IMR-90 (cell line): ENCODE measurements around the gene NAP1L1. TPM values are rescaled to one million over a fixed set of nuclear protein-coding genes. Genes with fewer than 3 reads are reported as not detected.

Experiments
- ATAC-seq: fragments of 200-7000 bp; cut with Tn5 transposase; 2 replicates; pipeline ENCODE4 v1.9.1; 2020; ENCODE audit warnings: low read depth, mild to moderate bottlenecking, moderate library complexity
- BruUV-seq: library from RNA; stranded (reverse); fragments of 400-500 nt; replicated peaks from 2 replicates; lab custom pipeline; 2021; lab: Mats Ljungman, UMichigan
- CTCF ChIA-PET: fragments of 300-600 bp; formaldehyde crosslinking; extraction: SDS; loops from one replicate; lab custom pipeline; 2021; ENCODE audit warnings: antibody characterized with exemption; lab: Yijun Ruan, JAX
- POLR2A ChIA-PET: fragments of 300-600 bp; sonication (Branson Sonifier 250); formaldehyde crosslinking; loops from one replicate; lab custom pipeline; 2022; ENCODE audit warnings: antibody characterized with exemption; ENCODE audit not compliant: unreplicated experiment; lab: Charles Lee
- DNase-seq: peaks from one replicate; pipeline ENCODE4 v3.0.0; 2013
- H2AFZ ChIP-seq: replicated peaks from 2 replicates; pipeline ENCODE3; 2013; ENCODE audit warnings: low read length, mild to moderate bottlenecking; ENCODE audit not compliant: poor library complexity
- H2AK5ac ChIP-seq: 2 replicates; pipeline ENCODE4 v1.6.1; 2013; ENCODE audit warnings: low read depth, low read length, inconsistent platforms
- H2AK9ac ChIP-seq: replicated peaks from 2 replicates; pipeline ENCODE3; 2013; ENCODE audit warnings: mild to moderate bottlenecking, low read depth, low read length, moderate library complexity; ENCODE audit not compliant: poor library complexity
- H2BK120ac ChIP-seq: 2 replicates; pipeline ENCODE4 v1.6.1; 2013; ENCODE audit warnings: low read depth, low read length, inconsistent platforms
- H2BK15ac ChIP-seq: 3 replicates; pipeline ENCODE4 v1.6.1; 2013; ENCODE audit warnings: low read depth, low read length, inconsistent platforms
- H2BK20ac ChIP-seq: 2 replicates; pipeline ENCODE4 v1.6.1; 2013; ENCODE audit warnings: low read depth, mild to moderate bottlenecking, inconsistent platforms, low read length, moderate library complexity
- H2BK5ac ChIP-seq: 2 replicates; pipeline ENCODE4 v1.6.1; 2013; ENCODE audit warnings: mild to moderate bottlenecking, low read depth, low read length, inconsistent platforms; ENCODE audit not compliant: poor library complexity, severe bottlenecking
- H3K14ac ChIP-seq: replicated peaks from 2 replicates; pipeline ENCODE4 v1.6.1; 2013; ENCODE audit warnings: low read depth, low read length, inconsistent platforms
- H3K18ac ChIP-seq: 2 replicates; pipeline ENCODE4 v1.6.1; 2013; ENCODE audit warnings: low read depth, low read length, control low read depth
- H3K23ac ChIP-seq: 2 replicates; pipeline ENCODE4 v1.6.1; 2013; ENCODE audit warnings: low read depth, low read length, inconsistent platforms
- H3K27ac ChIP-seq: 2 replicates; pipeline ENCODE4 v1.5.1; 2013; ENCODE audit warnings: mild to moderate bottlenecking, control low read depth, low read length; ENCODE audit not compliant: insufficient read depth
- H3K27me3 ChIP-seq: 2 replicates; pipeline ENCODE4 v1.6.1; 2013; ENCODE audit warnings: low read length; ENCODE audit not compliant: control insufficient read depth, insufficient read depth
- H3K36me3 ChIP-seq: 2 replicates; pipeline ENCODE4 v1.6.1; 2013; ENCODE audit warnings: low read length, mixed read lengths; ENCODE audit not compliant: control insufficient read depth, insufficient read depth
- H3K4ac ChIP-seq: 2 replicates; pipeline ENCODE4 v1.6.1; 2013; ENCODE audit warnings: low read depth, low read length, inconsistent platforms
- H3K4me1 ChIP-seq: 2 replicates; pipeline ENCODE4 v1.6.1; 2013; ENCODE audit warnings: low read length, mixed read lengths; ENCODE audit not compliant: control insufficient read depth, insufficient read depth
- H3K4me2 ChIP-seq: 2 replicates; pipeline ENCODE4 v1.6.1; 2013; ENCODE audit warnings: low read depth, mild to moderate bottlenecking, control low read depth, low read length, moderate library complexity
- H3K4me3 ChIP-seq: 2 replicates; pipeline ENCODE4 v1.5.1; 2013; ENCODE audit warnings: low read depth, mild to moderate bottlenecking, control low read depth, low read length, moderate library complexity; ENCODE audit not compliant: insufficient read depth
- H3K56ac ChIP-seq: 2 replicates; pipeline ENCODE4 v1.6.1; 2013; ENCODE audit warnings: low read length, inconsistent platforms; ENCODE audit not compliant: insufficient read depth; ENCODE audit errors: extremely low read depth
- H3K79me1 ChIP-seq, 2 experiments: 2 replicates each; pipeline ENCODE4 v1.6.1; 2013; ENCODE audit warnings: low read length in 2 of 2, inconsistent platforms in 1 of 2, low read depth in 1 of 2
- H3K9ac ChIP-seq: 2 replicates; pipeline ENCODE4 v1.6.1; 2013; ENCODE audit warnings: low read depth, low read length, control low read depth
- H3K9me1 ChIP-seq: 2 replicates; pipeline ENCODE4 v1.6.1; 2013; ENCODE audit warnings: low read length, inconsistent platforms; ENCODE audit not compliant: insufficient read depth
- H3K9me3 ChIP-seq: 2 replicates; pipeline ENCODE4 v1.6.1; 2013; ENCODE audit warnings: low read length; ENCODE audit not compliant: control insufficient read depth, insufficient read depth
- H4K20me1 ChIP-seq: 2 replicates; pipeline ENCODE4 v1.6.1; 2013; ENCODE audit warnings: low read length, inconsistent platforms; ENCODE audit not compliant: insufficient read depth
- H4K5ac ChIP-seq: 2 replicates; pipeline ENCODE4 v1.6.1; 2013; ENCODE audit warnings: mild to moderate bottlenecking, low read depth, low read length, control low read depth
- H4K8ac ChIP-seq, 2 experiments: 2 replicates each; pipeline ENCODE4 v1.6.1; 2013; ENCODE audit warnings: low read depth in 2 of 2, low read length in 2 of 2, control low read depth in 1 of 2, inconsistent platforms in 1 of 2
- H4K91ac ChIP-seq: 2 replicates; pipeline ENCODE4 v1.6.1; 2013; ENCODE audit warnings: low read depth, low read length, inconsistent platforms; ENCODE audit not compliant: insufficient read depth
- USF2 ChIP-seq: fragments of 150-350 bp; IDR thresholded peaks from 2 replicates; pipeline ENCODE4 v1.6.1; 2017; ENCODE audit warnings: mild to moderate bottlenecking, antibody characterized with exemption, low read length, low read depth
- WGBS, 2 experiments: methylation state at CpG; one replicate each; pipeline versions ENCODE4 v1.1.5 to v1.1.7; 2013; ENCODE audit warnings: missing lambda C conversion rate in 2 of 2; ENCODE audit not compliant: insufficient read length in 1 of 2; ENCODE audit errors: extremely low coverage in 2 of 2; 5-methylcytosine and 5-hydroxymethylcytosine counted together
- dilution Hi-C: fragments of 300-500 bp; cut with HindIII; formaldehyde crosslinking; loops from one replicate; pipeline ENCODE4 v1.14.3; 2018; ENCODE audit warnings: low sequenced_read_pairs; ENCODE audit not compliant: unreplicated experiment
- in situ Hi-C: fragments of 300-500 bp; cut with MboI; formaldehyde crosslinking; loops from 3 replicates; pipeline ENCODE4 v1.14.3; 2019; ENCODE audit warnings: low sequenced_read_pairs, inconsistent platforms, mixed read lengths
- intact Hi-C: fragments of 100-400 bp; cut with micrococcal nuclease; formaldehyde crosslinking; loops from 2 replicates; pipeline ENCODE4 v1.10.0; 2022
- polyA plus RNA-seq, 3 experiments: library from polyadenylated mRNA; depleted of rRNA; stranded (reverse); fragments of >200 nt; gene quantifications; 2 replicates each; pipeline ENCODE4 v1.2.3, GENCODE V29; 2012; ENCODE audit warnings: low replicate concordance in 1 of 3
- total RNA-seq: library from RNA; depleted of rRNA; stranded (reverse); fragments of >200 nt; gene quantifications from 2 replicates; pipeline ENCODE4 v1.2.3, GENCODE V29; 2012

Gene NAP1L1
- total and polyA plus RNA-seq, 2 of the 4 experiments (the other 2 are of a cell fraction): 86.4 to 200 TPM

GRCh38 chr12:76057326-76057725 lies 27.2 kb downstream of the NAP1L1 start:
- ChIA-PET CTCF (no interaction called here), POLR2A (no interaction called here)
- H3K4me1 ChIP-seq: peaks cover 6% of the 10 kb centered on the region
- H3K27me3 ChIP-seq: no peaks in the 10 kb centered on the region
- H3K18ac ChIP-seq: no peak overlapping the region
- peaks cover 9% of the 10 kb centered on the region; the same call in 1 of the 2 replicates for H3K9me1 ChIP-seq
- H4K8ac ChIP-seq: no peak overlapping the region
- ATAC-seq (no peak), DNase-seq (no peak)
- H3K9me3 ChIP-seq: no peaks in the 10 kb centered on the region
- BruUV-seq: no TSS peak
- no peak overlapping the region for H3K56ac ChIP-seq
- no peak overlapping the region for H2AFZ ChIP-seq
- H3K27ac ChIP-seq: no peak overlapping the region
- H4K5ac ChIP-seq: no peak overlapping the region
- intact Hi-C loops (loop anchor here (5.0 kb wide), 1 partner anchor 290 kb away; the partner anchor contains the start of gene BBS10), dilution Hi-C loops (no loop called here), in situ Hi-C loops (loop anchor here (25.0 kb wide), 1 partner anchor 405 kb away; no protein-coding TSS in a partner anchor)
- no peak overlapping the region for H3K4me2 ChIP-seq
- no peak overlapping the region for H3K4ac ChIP-seq
- no peak overlapping the region for H3K14ac ChIP-seq
- H2AK9ac ChIP-seq: no peak overlapping the region
- H3K23ac ChIP-seq: no peak overlapping the region
- peaks cover 48% of the 10 kb centered on the region for H3K36me3 ChIP-seq
- peaks cover 20% of the 10 kb centered on the region for H4K20me1 ChIP-seq
- H3K9ac ChIP-seq: no peak overlapping the region
- no peak overlapping the region for H2BK20ac ChIP-seq
- peaks cover 30 to 58% of the 10 kb centered on the region in 2 experiments for H3K79me1 ChIP-seq
- no peak overlapping the region for H2BK5ac ChIP-seq
- H4K91ac ChIP-seq: no peak overlapping the region
- H3K4me3 ChIP-seq: no peak overlapping the region
- WGBS, 2 experiments: 100% methylated on average over 1 of the region's 7 CpGs; no CpG with 5 or more reads in 1 of the 2 experiments
- no peak overlapping the region for H2AK5ac ChIP-seq
- TF ChIP-seq USF2: no peak
- no peak overlapping the region for H2BK120ac ChIP-seq
- no peak overlapping the region for H2BK15ac ChIP-seq
